KBM-7 (cell line): ENCODE results near the gene PPTC7.
A peak's percentile ranks its signal among the peaks of the same experiment; 100 is the strongest.
"Not testable (repeated sequence)": the region's sequence is repeated elsewhere in the genome, so short reads cannot be mapped to it uniquely, and the experiment has no call there.

ENCODE experiments used
- DNase-seq: peaks from one replicate; pipeline ENCODE4 v3.0.0-alpha.2; 2015
- in situ Hi-C: fragments of 300-500 bp; cut with MboI; formaldehyde crosslinking; loops from 2 replicates; pipeline ENCODE4 v1.14.3; 2020; ENCODE audit warnings: low sequenced_read_pairs, low pct_unique_long_range_greater_than_20kb, mixed read lengths

Gene PPTC7

GRCh38 chr12:110565894-110566871 is 16.9 kb downstream of the PPTC7 start:
- DNase-seq, result no peak
- in situ Hi-C loops, result no loop called here

DNA sequence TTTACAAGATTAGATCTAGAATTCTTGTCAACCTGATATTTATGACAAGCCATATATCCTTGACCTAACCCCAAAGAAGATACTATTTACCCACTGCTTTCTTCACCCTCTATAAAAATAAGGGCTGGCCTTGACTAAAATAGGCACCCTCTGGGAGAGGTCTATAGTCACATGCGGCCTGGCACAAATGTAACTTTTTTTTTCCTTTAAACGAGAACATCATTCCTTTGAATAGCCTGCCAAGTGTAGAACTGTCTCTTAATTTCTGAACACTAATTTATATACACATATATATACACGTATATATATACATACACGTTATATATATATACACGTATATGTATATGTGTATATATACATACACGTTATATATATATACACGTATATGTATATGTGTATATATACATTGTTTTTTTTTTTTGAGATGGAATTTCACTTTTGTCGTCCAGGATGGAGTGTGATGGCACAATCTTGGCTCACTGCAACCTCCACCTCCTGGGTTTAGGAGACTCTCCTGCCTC is 18.6 kb downstream of the PPTC7 start:
- no peak for DNase-seq
- in situ Hi-C loops, result no loop called here

GRCh38 chr12:110563702-110564470 is 19.2 kb downstream of the PPTC7 start:
- in situ Hi-C loops, result no loop called here
- DNase-seq, result no peak

GRCh38 chr12:110562386-110562785 is 20.7 kb downstream of the PPTC7 start:
- peak; percentile 88 for DNase-seq
- in situ Hi-C loops, result not testable (repeated sequence)

DNA sequence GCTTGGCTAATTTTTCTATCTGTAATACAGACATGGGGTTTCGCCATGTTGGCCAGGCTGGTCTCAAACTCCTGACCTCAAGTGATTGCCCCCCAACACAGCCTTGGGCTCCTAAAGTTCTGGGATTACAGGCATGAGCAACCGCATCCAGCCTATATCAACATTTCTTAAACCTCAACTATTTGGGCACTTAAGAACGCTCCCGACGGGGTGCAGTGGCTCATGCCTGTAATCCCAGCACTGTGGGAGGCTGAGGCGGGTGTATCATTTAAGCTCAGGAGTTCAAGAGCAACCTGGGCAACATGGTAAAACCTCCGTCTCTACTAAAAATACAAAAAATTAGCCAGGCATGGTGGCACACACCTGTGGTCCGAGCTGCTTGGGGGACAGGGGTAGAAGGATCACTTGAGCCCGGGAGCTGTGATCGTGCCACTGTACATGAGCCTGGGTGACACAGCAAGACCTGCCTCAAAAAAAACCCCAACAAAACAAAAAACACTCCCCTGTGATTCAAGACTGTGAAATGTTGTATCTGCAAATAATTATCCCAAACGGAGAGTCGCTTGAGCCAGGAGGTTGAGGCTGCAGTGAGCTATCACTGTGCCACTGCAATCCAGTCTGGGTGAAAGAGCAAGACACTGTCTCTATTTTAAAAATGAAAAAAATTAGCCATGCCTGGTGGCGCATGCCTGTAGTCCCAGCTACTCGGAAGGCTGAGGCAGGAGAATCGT is 21.5 kb downstream of the PPTC7 start:
- in situ Hi-C loops, result no loop called here
- DNase-seq, result no peak

- DNase-seq, result no peak
- in situ Hi-C loops, result no loop called here
Observed at GRCh38 chr12:110560946-110561345, 22.2 kb downstream of the PPTC7 start.

GRCh38 chr12:110560048-110560447 is 23.1 kb downstream of the PPTC7 start:
- DNase-seq, result no peak
- in situ Hi-C loops, result no loop called here

- DNase-seq, in situ Hi-C loops: not testable (repeated sequence)
Observed at GRCh38 chr12:110558945-110559344, 24.2 kb downstream of the PPTC7 start.

GRCh38 chr12:110557300-110557699 is 25.8 kb downstream of the PPTC7 start:
- DNase-seq, result no peak
- in situ Hi-C loops, result no loop called here

DNA sequence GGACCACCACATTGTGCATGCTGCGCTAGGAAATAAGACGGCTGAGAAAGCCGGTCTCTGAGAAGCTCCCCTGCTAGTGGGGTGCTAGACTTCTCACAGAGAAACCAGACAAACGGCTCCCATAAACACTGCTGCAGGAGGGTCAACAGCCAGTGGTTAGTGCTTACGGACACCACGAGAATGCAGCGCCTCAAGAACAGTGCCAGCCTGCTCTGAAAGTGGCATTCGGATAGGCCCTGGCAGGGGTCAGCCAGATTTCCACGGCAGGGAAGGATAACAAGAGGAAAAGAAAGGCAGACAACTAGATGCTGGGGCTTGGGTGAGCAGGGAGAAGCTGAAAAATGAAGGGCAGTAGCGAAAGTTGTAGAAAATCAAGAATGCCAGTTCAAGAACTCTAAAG is 26.4 kb downstream of the PPTC7 start:
- in situ Hi-C loops, result no loop called here
- no peak for DNase-seq

DNA sequence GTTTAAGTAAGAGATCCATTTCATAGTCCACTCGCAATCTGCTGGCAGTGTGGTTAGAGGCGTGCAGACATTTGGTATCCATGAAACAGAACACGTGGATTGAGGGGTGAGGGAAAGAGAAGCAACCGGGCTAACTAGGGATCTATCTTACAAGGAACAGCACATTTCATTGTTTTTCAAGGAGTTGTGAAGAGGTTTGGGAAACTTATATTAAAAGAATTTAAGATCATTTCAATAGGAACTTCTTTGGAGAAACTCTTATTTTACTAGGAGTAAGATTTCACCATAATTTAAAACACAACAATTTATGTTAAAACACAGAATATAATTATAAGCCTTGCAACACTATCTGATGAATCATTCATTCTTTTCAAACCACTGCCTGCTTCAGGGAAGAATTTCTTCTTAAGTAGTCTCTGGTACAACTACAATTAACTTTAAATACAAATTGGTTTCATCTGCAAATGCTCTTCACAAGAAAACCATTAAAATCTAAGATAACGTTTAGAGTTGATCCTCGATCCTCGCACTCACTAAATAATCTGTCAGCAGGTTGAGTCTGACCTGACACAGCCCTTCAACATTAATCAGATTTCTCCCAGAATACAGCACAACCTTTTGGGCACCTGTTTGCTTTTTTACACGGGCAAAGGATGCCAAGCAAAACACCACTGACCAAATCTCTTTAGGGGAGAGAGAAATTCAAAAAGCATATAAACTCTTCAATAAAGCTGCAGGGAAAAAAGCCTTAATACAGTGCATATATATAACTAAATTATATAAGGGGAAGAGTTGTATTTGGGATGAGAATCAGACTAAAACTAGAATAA is 27.3 kb downstream of the PPTC7 start:
- in situ Hi-C loops, result no loop called here
- DNase-seq, result no peak

- no peak for DNase-seq
- in situ Hi-C loops, result no loop called here
Observed at GRCh38 chr12:110554184-110554583, 28.9 kb downstream of the PPTC7 start.

DNA sequence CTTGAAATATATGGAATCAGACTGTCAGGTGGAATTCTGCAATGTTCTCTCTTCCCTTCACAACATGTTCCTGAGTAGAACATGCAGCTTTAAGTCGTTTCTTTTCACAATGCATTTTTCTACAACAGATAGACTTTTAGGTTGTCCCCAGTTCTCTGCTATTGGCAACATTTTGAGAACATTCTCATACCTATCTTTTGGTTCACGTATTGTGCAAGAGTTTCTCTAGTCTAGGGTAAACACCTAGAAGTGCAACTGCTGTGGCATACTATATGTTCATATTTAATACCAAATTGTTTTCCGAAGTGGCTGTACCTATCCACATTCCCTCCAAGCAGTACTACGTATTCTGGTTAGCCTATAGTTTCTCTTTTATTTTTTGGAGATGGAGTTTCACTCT is 32.1 kb downstream of the PPTC7 start:
- in situ Hi-C loops, result no loop called here
- no peak for DNase-seq

DNA sequence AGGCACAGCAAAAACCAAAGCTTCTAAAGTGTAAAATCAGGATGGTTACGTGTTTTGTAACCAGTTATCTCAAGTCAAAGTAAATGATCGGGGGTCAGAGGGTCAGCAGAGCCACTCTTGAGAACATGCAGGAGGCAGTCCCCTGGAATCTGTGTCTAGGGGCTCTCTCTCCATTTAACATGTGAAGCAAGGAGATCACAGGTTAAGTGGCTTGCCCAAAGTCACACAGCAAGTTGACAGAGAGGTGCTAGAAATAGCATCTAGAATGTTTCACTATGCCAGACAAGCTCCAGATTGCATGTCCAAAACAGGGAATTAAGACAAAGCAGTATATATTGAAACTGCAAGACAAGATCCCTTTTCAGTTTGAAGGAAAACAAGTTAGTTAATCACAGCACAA is 33.4 kb downstream of the PPTC7 start:
- DNase-seq, result no peak
- in situ Hi-C loops, result no loop called here

DNA sequence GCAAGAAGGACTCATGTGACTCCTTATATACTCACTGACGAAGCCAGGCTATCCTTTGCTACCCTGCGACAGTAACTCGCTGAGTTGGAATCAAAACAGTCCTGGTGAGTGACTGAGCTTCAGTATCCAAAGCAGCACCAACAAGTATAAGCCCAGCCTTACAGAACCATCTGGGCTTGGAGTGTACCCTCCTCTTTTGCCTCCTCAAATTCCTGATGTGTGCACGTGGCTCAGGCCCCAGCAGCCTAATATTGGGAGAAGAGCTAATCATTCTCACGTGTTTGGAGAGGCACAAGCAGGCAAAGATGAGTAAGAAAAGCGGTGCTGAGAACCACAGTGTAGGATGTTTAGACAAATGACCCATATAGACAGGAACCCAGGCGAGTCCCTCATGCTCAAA is 34.4 kb downstream of the PPTC7 start:
- no peak for DNase-seq
- in situ Hi-C loops, result no loop called here

GRCh38 chr12:110547090-110547489 is 36.0 kb downstream of the PPTC7 start:
- in situ Hi-C loops, result no loop called here

DNA sequence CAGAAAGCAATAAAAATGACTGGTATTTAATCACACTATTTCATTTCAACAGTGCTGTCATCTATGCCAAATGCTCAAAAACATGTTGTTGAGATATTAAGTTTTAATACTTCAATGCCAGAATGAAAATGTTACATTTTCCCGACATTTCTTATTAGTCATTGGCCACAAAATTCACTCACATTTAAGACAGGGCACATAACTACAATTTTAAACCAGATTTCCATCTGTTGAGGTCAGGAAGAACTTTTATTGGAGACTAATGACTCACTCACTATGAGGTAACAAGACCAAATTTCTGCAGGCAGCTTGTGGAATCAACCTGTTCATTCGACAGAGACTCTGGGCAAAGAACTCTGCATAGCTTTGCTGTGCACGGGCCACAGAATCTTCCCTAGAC is 36.8 kb downstream of the PPTC7 start:
- in situ Hi-C loops, result no loop called here

More at GRCh38 chr12:110547090-110547489, 36.0 kb downstream of the PPTC7 start:
- no peak for DNase-seq

GRCh38 chr12:110545812-110546211 is 37.3 kb downstream of the PPTC7 start:
- in situ Hi-C loops, result no loop called here
- DNase-seq, result no peak

More for the DNA sequence above, 36.8 kb downstream of the PPTC7 start:
- DNase-seq, result no peak
